ENCODE results near the gene SPRYD3.
A peak's percentile ranks its signal among the peaks of the same experiment; 100 is the strongest.

Gene SPRYD3

DNA sequence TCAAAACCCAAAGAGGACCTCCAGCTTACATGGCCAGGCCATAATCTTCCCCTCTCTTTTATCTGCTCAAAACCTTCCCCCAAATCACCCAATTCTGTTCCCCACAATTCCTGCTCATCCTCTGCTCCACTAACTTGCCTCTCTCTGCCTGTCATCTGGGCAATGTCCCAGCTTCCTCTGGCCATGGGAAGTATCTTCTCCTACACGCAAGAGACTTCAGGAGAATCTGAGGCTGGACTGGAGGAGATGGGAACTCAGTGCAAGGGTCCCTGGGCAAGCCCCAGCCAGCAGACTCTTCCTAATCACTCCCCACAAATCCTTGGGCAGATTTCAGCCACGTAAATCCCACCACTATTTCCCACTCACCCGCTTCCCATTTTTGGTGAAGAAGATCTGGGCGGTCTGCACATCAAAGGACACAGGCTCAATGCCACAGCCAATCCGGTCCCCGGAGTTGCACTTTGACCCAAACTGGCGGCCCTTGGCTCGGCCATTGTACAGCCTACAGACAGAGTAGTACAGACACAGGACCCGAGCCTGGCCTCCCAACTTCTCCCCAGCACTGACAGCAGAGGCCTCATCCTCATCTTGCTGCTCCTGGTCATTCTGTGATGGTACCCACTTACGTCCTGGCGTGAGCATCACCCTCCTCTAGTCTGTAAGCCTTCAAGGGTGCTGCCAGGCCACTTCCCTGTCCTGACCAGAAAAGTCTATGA is 4.7 kb downstream of the SPRYD3 start:
- no peaks in the 10 kb centered on the region for H3K9me3 Mint-ChIP-seq
- no peak overlapping the region for H3K4me3 Mint-ChIP-seq
- no peaks in the 10 kb centered on the region for H3K27me3 Mint-ChIP-seq
- no peak for ATAC-seq
- no peak overlapping the region for H3K27ac Mint-ChIP-seq
- peaks cover 24% of the 10 kb centered on the region for H3K4me1 Mint-ChIP-seq
- H3K36me3 Mint-ChIP-seq (ENCODE audit: low read depth): peaks cover 12% of the 10 kb centered on the region
- DNase-seq: no peak

GRCh38 chr12:53073881-53074280 is 5.3 kb downstream of the SPRYD3 start:
- Mint-ChIP-seq H3K27me3 (no peaks in the 10 kb centered on the region), H3K4me3 (no peak overlapping the region), H3K36me3 (ENCODE audit: low read depth) (peaks cover 12% of the 10 kb centered on the region), H3K9me3 (no peaks in the 10 kb centered on the region), H3K4me1 (peaks cover 24% of the 10 kb centered on the region), H3K27ac (no peak overlapping the region)
- DNase-seq (no peak), ATAC-seq (no peak)

DNA sequence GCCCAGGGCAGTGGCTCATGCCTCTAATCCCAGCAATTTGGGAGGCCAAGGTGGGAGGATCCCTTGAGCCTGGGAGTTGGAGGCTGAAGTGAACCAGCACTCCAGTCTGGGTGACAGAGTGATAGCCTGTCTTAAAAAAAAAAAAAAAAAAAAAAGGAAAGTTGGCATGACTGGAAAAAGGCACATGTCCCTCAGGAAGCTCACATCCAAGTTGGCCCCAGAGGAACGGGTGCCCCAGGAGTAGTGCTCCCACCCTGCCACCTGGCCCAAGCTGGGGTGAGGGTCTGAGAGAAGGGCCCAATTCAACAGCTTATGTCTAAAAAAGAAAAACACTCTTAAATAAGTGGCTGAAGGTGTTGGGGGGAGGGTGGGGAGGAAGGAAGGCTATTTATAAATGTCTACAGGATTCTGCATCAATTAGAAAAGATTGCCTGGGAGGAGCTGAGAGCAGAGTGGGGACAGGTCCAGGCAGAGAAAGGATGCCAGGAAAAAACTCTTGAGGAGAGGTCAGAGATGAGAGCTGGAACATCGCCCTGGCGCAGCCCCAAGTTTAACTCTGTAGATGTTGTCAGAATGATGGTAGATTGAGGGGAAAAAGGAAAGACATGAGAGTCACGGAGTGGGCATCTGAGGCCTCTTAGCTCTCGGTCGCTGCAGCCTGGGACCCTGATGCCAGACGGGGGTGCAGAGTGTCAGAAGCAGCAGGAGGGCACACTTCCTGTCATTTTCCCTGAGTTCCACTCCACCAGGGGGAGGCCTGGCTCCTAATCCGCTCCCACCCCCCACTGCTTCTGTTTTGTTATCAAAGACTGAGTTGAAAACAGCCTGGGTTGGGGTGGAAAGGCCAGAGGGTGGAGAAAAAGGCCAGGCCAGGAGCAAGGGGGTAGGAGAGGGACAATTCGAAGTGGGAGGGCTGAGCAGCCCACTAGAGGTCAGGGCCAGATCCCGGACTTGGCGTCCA is 7.3 kb downstream of the SPRYD3 start:
- no peaks in the 10 kb centered on the region for H3K27me3 Mint-ChIP-seq
- ATAC-seq (no peak), DNase-seq (no peak)
- H3K36me3 Mint-ChIP-seq (ENCODE audit: low read depth): peaks cover 7% of the 10 kb centered on the region
- no peaks in the 10 kb centered on the region for H3K9me3 Mint-ChIP-seq
- no peak overlapping the region for H3K27ac Mint-ChIP-seq
- H3K4me3 Mint-ChIP-seq: no peak overlapping the region
- peaks cover 10% of the 10 kb centered on the region for H3K4me1 Mint-ChIP-seq

GRCh38 chr12:53070877-53071492 is 8.2 kb downstream of the SPRYD3 start:
- H3K27ac Mint-ChIP-seq: peak overlapping the region; percentile 27
- ATAC-seq: no peak

GRCh38 chr12:53069621-53070410 is 9.4 kb downstream of the SPRYD3 start:
- Mint-ChIP-seq H3K27me3 (no peaks in the 10 kb centered on the region), H3K36me3 (ENCODE audit: low read depth) (peaks cover 16% of the 10 kb centered on the region), H3K27ac (no peak overlapping the region), H3K4me3 (no peak overlapping the region), H3K4me1 (peaks cover 13% of the 10 kb centered on the region), H3K9me3 (no peaks in the 10 kb centered on the region)
- ATAC-seq: no peak
- no peak for DNase-seq

More at GRCh38 chr12:53070877-53071492, 8.2 kb downstream of the SPRYD3 start:
- no peak for DNase-seq
- Mint-ChIP-seq H3K27me3 (no peaks in the 10 kb centered on the region), H3K4me3 (no peak overlapping the region), H3K36me3 (ENCODE audit: low read depth) (peaks cover 12% of the 10 kb centered on the region), H3K9me3 (no peaks in the 10 kb centered on the region), H3K4me1 (peaks cover 11% of the 10 kb centered on the region)

DNA sequence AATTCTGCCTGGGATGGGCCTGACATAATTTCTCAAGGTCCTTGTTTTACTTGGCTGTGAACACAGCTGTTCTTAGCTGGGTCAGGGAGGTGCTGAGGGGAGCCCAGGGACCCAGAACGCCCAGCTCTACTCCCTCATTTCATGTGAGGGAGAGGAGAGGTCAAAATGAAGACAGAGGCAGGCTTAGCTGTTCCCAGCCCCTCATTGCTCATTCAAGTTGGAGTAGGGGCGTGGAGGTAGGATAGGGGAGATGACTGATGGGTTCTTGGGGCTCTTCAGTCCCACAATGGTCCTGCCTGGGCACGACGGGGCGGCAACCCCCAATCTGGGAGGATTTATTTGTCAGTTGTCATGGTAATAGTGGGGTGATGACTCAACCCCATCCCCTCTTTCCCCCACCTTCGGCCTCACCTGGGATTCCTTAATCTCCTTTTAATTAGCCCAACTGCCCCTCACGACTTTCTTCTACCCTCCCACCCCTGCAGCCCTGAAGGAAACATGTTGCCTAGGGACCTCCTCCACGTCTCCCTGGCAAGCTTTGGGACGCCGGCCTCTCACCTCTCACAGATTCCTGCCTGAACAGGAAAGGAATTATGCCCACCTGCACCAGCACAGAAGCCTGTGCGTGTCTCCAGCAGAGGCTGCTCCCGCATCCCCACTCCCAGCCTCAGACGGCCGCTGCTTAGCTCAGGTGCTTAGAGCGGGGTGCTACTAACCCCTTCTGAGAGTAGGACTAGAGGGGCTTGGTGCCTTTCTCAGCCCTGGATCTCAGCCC is 10.2 kb downstream of the SPRYD3 start:
- H3K27me3 Mint-ChIP-seq: no peaks in the 10 kb centered on the region
- ATAC-seq (no peak), DNase-seq (no peak)
- H3K9me3 Mint-ChIP-seq: no peaks in the 10 kb centered on the region
- peaks cover 13% of the 10 kb centered on the region for H3K4me1 Mint-ChIP-seq
- no peak overlapping the region for H3K4me3 Mint-ChIP-seq
- H3K27ac Mint-ChIP-seq: no peak overlapping the region
- H3K36me3 Mint-ChIP-seq (ENCODE audit: low read depth): peaks cover 16% of the 10 kb centered on the region

GRCh38 chr12:53067993-53068770 is 11.0 kb downstream of the SPRYD3 start:
- no peak for DNase-seq
- Mint-ChIP-seq H3K4me3 (no peak overlapping the region), H3K4me1 (peaks cover 13% of the 10 kb centered on the region), H3K27ac (no peak overlapping the region), H3K36me3 (ENCODE audit: low read depth) (peaks cover 16% of the 10 kb centered on the region), H3K27me3 (no peaks in the 10 kb centered on the region), H3K9me3 (no peaks in the 10 kb centered on the region)
- no peak for ATAC-seq

- no peak overlapping the region for H3K27ac Mint-ChIP-seq
- H3K9me3 Mint-ChIP-seq: no peaks in the 10 kb centered on the region
- DNase-seq (no peak), ATAC-seq (peak; percentile 20)
- peaks cover 10% of the 10 kb centered on the region for H3K36me3 Mint-ChIP-seq (ENCODE audit: low read depth)
- H3K27me3 Mint-ChIP-seq: no peaks in the 10 kb centered on the region
- H3K4me1 Mint-ChIP-seq: peaks cover 11% of the 10 kb centered on the region
- no peak overlapping the region for H3K4me3 Mint-ChIP-seq
Measured at GRCh38 chr12:53067074-53067992, 11.9 kb downstream of the SPRYD3 start.

DNA sequence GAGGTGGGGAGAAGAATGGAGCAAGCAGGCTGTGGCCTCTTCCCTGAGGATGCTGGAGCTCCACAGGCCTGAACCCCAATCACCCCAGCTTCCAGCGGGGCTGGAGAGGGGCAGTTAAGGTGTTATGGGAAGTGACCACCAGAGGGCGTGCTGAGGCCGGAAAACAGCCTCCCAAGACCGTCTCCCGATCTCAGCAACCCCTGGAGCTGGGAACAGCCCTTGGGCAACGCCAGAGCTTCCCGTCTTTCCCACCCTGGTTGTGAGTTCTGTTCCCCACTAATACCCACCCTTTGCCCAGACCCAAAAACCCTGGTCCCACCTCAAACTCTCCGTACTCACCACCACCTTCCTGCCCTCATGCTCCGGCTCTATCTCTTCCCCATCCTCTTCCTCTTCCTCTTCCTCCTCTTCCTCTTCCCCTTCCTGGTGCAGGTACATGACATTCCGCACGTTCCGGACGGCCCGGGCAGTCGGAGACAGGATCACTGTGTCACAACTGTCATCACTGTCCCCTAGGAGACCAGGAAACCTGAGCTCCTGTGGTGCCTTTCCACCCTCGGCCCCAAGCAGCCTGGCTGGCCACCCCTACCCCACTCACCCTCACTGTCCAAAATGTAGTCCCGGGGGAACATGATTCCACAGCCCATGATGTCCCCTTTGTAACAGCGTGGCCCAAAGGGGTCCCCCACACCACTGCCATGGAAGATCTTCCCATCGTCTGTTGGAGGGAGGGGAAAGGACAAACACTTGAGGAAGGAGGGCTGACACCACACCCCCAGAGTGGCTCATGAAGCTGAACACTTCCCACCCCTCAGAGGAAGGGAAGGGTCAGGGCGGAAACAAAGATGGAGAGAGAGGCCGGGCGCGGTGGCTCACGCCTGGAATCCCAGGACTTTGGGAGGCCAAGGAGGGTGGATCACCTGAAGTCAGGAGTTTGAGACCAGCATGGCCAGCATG is 12.9 kb downstream of the SPRYD3 start:
- Mint-ChIP-seq H3K27me3 (no peaks in the 10 kb centered on the region), H3K36me3 (ENCODE audit: low read depth) (peaks cover 10% of the 10 kb centered on the region), H3K27ac (peak overlapping the region; percentile 4), H3K4me3 (no peak overlapping the region), H3K4me1 (peaks cover 5% of the 10 kb centered on the region), H3K9me3 (no peaks in the 10 kb centered on the region)
- ATAC-seq (peak; percentile 51), DNase-seq (peak; percentile 78)

DNA sequence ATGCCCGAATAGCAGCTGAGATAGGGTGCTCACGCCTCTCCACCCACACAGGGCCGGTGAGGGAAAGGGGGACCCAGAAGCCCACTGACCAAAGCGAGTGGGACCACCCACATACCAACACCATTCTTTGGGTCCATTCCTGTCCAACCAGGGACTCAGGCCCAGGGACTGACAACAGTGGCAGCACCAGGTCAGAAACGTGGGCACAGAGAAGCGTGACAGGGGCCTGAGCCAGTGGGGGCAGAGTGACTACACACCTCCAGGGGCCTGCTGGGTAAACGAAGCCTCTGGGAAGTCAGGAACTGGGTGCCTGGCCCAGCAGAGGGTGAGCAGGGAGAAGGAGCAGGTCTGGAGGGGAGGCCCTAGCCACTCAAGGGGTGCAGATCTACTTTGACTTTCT is 13.7 kb downstream of the SPRYD3 start:
- H3K4me3 Mint-ChIP-seq: no peak overlapping the region
- no peaks in the 10 kb centered on the region for H3K9me3 Mint-ChIP-seq
- peaks cover 10% of the 10 kb centered on the region for H3K36me3 Mint-ChIP-seq (ENCODE audit: low read depth)
- H3K27ac Mint-ChIP-seq: no peak overlapping the region
- H3K27me3 Mint-ChIP-seq: no peaks in the 10 kb centered on the region
- ATAC-seq (no peak), DNase-seq (no peak)
- peaks cover 5% of the 10 kb centered on the region for H3K4me1 Mint-ChIP-seq

- peaks cover 10% of the 10 kb centered on the region for H3K36me3 Mint-ChIP-seq (ENCODE audit: low read depth)
- H3K27me3 Mint-ChIP-seq: no peaks in the 10 kb centered on the region
- no peak overlapping the region for H3K27ac Mint-ChIP-seq
- no peak for ATAC-seq
- no peaks in the 10 kb centered on the region for H3K9me3 Mint-ChIP-seq
- H3K4me1 Mint-ChIP-seq: peaks cover 5% of the 10 kb centered on the region
- H3K4me3 Mint-ChIP-seq: no peak overlapping the region
- no peak for DNase-seq
Measured at GRCh38 chr12:53064613-53065436, 14.4 kb downstream of the SPRYD3 start.
